Kidney epithelial cell (primary cell): Measurements from ENCODE around the gene ARMC3. TPM values are rescaled to one million over a fixed set of nuclear protein-coding genes. Genes with fewer than 3 reads are reported as not detected.

Experiments
- DNase-seq: peaks from one replicate; pipeline ENCODE4 v3.0.0-alpha.2; 2010; ENCODE audit warnings: low read depth
- H3K27me3 ChIP-seq: 2 replicates; pipeline ENCODE4 v1.6.0; 2011; ENCODE audit warnings: low read length; ENCODE audit not compliant: control insufficient read depth, insufficient read depth
- H3K36me3 ChIP-seq: 2 replicates; pipeline ENCODE4 v1.5.1; 2011; ENCODE audit warnings: low read length; ENCODE audit not compliant: control insufficient read depth, insufficient read depth
- H3K4me3 ChIP-seq: 2 replicates; pipeline ENCODE4 v1.5.1; 2011; ENCODE audit warnings: low read depth, mild to moderate bottlenecking, control low read depth, low read length
- total RNA-seq: library from RNA; depleted of rRNA; stranded (reverse); fragments of >200 nt; gene quantifications from 2 replicates; pipeline ENCODE4 v1.2.3, GENCODE V29; 2015
- TF ChIP-seq, protein P1 (sequence below): IDR thresholded peaks from 2 replicates; pipeline ENCODE4 v1.5.1; 2011; ENCODE audit warnings: mild to moderate bottlenecking, moderate library complexity, low read length, control low read depth, inconsistent platforms; ENCODE audit not compliant: insufficient read depth, poor library complexity, severe bottlenecking

ARMC3 gene
- total RNA-seq, 1 donor from 2014 or later: 1.6 TPM

DNA sequence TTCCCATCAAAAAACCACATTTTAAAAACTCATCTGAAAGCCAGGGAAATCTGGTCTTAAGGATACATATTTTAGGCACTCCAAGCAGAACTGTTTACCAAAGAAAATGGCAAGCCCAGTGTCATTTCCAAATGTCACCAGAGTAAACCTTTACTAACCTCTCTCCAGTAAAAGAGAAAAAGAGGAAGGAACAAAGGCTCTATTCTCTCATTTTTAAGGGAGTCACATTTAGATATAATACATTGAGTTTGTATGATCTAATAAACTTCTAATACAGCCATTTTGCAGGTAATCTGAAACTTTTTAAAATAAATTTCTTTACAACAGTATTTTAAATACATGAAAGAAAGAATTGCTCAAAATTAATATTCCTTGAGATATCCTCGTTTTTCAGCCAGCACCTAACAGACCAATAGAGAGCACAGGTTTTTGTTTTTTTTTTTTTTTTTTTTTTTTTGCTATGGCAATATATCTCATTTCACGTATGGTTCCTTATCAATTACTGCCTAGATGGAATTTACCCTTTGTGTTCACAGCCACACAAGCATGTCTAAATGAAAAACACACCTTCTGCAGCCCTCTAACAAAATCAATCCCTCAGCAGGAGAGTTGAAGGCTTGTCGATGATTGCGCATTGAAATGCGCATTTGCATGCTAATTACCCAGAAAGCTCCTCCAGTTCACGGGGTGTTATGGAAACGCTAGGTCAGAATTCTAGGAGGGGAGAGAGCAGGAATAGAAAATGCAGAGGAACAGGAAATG lies 127.8 kb downstream of the ARMC3 start:
- TF ChIP-seq, protein P1, sequence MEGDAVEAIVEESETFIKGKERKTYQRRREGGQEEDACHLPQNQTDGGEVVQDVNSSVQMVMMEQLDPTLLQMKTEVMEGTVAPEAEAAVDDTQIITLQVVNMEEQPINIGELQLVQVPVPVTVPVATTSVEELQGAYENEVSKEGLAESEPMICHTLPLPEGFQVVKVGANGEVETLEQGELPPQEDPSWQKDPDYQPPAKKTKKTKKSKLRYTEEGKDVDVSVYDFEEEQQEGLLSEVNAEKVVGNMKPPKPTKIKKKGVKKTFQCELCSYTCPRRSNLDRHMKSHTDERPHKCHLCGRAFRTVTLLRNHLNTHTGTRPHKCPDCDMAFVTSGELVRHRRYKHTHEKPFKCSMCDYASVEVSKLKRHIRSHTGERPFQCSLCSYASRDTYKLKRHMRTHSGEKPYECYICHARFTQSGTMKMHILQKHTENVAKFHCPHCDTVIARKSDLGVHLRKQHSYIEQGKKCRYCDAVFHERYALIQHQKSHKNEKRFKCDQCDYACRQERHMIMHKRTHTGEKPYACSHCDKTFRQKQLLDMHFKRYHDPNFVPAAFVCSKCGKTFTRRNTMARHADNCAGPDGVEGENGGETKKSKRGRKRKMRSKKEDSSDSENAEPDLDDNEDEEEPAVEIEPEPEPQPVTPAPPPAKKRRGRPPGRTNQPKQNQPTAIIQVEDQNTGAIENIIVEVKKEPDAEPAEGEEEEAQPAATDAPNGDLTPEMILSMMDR: no peak
- Histone ChIP-seq H3K27me3 (no peaks in the 10 kb centered on the region), H3K36me3 (no peaks in the 10 kb centered on the region), H3K4me3 (no peak overlapping the region)
- DNase-seq: no peak

DNA sequence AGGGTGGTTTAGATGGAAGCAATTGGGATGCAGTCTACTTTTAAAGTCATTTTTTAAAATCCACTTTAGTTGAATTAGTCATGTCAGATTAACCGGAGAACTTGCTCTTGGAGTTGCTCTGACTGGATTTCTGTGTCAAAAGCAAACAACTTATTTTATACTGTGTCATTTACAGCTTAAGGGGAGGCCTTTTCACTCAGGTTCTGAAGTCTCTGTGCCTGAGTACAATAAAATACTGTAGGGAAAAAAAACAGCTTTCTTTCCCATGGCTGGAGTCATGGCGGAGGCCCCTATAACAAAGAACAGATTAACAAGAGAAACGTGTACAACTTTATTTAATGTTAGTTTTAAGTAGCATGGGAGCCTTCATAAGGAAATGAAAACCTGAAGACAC lies 128.3 kb downstream of the ARMC3 start:
- no peaks in the 10 kb centered on the region for H3K27me3 ChIP-seq
- H3K4me3 ChIP-seq: no peak overlapping the region
- H3K36me3 ChIP-seq: no peaks in the 10 kb centered on the region
- TF ChIP-seq, protein P1: no peak
- DNase-seq: no peak

DNA sequence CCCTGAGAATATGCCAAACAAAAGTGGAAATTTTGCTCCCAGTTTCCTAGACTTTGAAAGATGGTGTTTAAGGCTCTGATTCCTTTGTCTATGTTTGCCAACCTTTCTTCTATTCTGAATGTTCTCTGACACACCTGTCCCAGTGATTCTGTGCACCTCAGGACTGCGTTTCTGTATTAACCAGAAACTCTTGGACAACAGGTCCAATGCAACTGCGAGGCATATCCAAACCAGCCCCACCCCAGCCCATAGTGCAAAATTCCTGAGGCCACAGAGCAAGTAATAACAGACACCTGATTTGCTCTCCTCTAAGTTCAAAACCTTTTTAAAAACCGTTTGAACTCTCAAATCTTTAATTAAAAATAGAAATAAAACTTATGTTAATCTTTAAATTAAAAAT lies 130.5 kb downstream of the ARMC3 start:
- no peak overlapping the region for H3K4me3 ChIP-seq
- TF ChIP-seq, protein P1: no peak
- no peaks in the 10 kb centered on the region for H3K36me3 ChIP-seq
- no peaks in the 10 kb centered on the region for H3K27me3 ChIP-seq
- DNase-seq: no peak

DNA sequence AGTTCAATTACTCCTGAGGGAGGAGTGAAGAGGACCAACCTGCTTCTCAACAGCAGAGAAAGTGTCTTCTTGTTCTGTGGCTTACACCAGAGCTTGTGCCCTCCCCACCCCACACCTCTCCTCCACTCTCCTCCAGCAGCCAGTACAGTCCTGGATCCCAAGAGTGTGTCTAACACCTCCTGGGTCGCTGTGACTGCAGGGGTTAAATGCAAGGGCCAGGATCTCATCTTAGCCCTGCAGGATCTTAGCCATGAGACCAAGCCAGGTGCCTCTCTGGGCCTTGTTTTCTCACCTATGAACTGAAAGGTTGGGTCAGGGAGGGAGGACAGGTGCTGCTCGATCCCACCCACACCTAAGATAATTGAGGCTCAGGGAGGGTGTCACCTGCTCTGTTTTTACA lies 133.1 kb downstream of the ARMC3 start:
- Histone ChIP-seq H3K4me3 (no peak overlapping the region), H3K27me3 (no peaks in the 10 kb centered on the region), H3K36me3 (no peaks in the 10 kb centered on the region)
- TF ChIP-seq, protein P1: no peak
- DNase-seq: no peak

DNA sequence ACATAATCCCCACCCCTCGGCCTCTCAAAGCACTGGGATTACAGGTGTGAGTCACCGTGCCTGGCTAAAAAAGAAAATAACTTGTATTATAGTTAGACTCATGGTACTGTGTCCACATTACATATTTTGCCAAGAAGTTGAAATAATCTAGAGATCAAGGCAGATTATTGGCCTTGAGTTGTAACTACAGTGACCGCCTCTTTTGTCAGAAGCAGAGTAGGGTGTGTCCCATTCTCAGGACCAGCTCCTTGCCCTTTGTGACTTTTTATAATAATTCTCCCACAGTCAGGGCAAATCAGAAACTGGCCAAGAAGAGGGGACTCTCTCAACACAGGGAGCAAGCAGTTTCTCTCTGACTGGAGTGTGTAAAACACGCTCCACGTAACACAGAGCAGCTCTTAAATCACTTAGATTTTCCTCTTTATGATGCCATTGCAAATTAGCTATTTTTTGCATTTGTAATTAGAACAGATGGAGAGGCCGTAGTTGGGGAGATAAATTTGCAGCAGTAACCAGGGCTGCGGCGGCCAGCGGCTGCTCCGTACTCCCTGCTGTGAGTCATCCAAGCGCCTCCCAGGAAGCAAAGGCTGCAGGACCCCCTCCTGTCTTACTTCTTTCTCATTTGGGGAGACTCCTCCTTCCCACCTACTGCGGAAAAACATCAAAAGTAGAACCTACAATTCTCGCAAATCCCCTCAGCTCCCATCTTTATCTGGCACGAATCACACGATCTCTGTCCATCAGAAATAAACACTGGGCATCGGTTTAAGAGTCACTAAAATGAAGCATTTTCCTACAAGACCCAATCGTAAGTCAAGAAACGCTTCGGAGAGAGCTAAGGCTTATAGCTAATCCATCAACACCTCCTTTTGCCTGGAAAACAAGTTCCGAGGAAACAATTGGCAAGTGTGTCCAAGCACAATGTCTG lies 135.5 kb downstream of the ARMC3 start:
- TF ChIP-seq, protein P1: no peak
- DNase-seq: no peak
- H3K4me3 ChIP-seq: peak overlapping the region; percentile 3
- H3K27me3 ChIP-seq: no peaks in the 10 kb centered on the region
- H3K36me3 ChIP-seq: no peaks in the 10 kb centered on the region
